Measurements from ENCODE around the gene HBD.
"Not testable (repeated sequence)": the region's sequence is repeated elsewhere in the genome, so short reads cannot be mapped to it uniquely, and the experiment has no call there.

Gene HBD

DNA sequence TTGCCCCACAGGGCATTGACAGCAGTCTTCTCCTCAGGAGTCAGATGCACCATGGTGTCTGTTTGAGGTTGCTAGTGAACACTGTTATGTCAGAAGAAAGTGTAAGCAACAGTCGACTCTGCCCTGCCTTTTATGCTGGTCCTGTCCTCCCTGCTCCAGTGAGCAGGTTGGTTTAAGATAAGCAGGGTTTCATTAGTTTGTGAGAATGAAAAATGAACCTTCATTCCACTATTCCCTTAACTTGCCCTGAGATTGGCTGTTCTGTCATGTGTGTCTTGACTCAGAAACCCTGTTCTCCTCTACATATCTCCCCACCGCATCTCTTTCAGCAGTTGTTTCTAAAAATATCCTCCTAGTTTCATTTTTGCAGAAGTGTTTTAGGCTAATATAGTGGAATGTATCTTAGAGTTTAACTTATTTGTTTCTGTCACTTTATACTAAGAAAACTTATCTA lies at the start of gene HBD:
TSS of gene HBD (minus strand) at position 103 of the 454 bp plus-strand sequence. CDS start at position 53, 50 bp downstream.
- DNase-seq (ENCODE audit: insufficient read length, low spot score) = no peak
- no peak for FAIRE-seq

GRCh38 chr11:5283882-5284281 lies 49.6 kb upstream of the HBD start:
- DNase-seq (ENCODE audit: insufficient read length, low spot score) = no peak

GRCh38 chr11:5283086-5283485 lies 48.8 kb upstream of the HBD start:
- DNase-seq (ENCODE audit: insufficient read length, low spot score) (no peak), FAIRE-seq (no peak)

More at GRCh38 chr11:5283882-5284281, 49.6 kb upstream of the HBD start:
- FAIRE-seq = no peak

GRCh38 chr11:5282628-5283027 lies 48.3 kb upstream of the HBD start:
- DNase-seq (ENCODE audit: insufficient read length, low spot score) (no peak), FAIRE-seq (no peak)

DNA sequence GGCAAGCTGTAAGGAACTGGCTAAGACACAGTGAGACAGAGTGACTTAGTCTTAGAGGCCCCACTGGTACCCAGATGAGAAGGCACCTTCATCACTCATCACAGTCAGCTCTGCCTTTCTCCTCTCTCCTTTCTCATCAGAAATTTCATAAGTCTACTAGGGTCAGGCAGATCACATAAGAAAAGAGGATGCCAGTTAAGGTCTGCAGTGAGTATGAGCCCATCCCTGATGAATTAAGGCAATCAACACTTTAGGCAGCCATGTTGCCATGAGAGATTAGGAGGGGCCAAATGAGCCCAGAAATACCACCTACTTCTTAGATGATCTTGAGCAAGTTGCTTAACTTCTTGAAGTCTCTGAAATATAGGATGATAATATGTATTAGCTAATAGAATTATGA lies 47.3 kb upstream of the HBD start:
- no peak for FAIRE-seq
- DNase-seq (ENCODE audit: insufficient read length, low spot score) = no peak

DNA sequence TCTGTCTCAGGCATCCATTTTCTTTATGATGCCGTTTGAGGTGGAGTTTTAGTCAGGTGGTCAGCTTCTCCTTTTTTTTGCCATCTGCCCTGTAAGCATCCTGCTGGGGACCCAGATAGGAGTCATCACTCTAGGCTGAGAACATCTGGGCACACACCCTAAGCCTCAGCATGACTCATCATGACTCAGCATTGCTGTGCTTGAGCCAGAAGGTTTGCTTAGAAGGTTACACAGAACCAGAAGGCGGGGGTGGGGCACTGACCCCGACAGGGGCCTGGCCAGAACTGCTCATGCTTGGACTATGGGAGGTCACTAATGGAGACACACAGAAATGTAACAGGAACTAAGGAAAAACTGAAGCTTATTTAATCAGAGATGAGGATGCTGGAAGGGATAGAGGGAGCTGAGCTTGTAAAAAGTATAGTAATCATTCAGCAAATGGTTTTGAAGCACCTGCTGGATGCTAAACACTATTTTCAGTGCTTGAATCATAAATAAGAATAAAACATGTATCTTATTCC lies 46.4 kb upstream of the HBD start:
- DNase-seq (ENCODE audit: insufficient read length, low spot score) = peak; percentile 78
- no peak for FAIRE-seq

DNA sequence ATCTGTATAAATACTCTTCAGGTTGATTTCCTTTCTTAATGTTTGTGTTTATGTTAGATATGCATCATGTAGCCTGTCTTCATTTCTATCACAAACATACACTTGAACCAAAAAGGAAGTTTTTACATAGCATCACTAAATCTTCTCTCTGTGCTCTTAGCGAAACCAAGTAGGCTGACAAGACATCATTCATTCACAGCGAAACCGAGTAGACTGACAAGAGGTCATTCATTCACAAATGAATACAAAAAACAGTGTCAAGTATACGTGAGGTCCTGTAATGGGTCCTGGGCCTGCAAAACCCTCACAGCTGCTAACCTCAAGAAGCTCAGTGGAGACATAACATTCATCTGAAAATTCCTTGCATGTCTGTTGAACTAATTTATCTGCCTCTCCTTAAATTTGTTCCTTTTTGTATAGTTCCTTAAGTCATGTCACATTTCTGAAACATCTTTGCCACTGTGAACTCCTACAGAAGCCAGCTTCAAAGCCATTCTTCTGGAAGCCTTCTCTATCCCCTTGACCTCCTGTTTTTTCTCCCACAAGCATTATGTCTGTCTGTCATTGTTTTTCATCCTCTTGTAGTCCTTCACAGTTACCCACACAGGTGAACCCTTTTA lies 45.3 kb upstream of the HBD start:
- no peak for DNase-seq (ENCODE audit: insufficient read length, low spot score)
- no peak for FAIRE-seq

- DNase-seq (ENCODE audit: insufficient read length, low spot score) (no peak), FAIRE-seq (no peak)
These were observed 43.6 kb upstream of the HBD start for GRCh38 chr11:5277807-5278382.

DNA sequence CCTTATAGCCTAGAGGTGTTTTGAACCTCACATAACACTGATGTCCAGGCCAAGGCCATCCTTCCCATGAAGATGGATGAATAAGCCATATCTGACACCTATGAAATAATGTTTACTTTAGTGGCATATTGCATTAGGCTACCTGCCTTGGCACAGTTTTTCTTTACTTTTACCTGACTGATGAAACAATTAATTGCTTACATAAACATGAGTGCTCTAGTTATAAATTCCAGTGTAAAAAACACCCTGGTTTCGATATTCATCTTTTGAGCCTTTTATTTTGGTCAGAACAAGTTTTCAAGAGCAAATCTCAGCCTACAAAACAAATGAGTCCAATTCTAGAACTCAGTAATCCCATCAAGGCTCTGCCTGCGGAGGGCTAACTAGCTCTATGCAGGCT lies 42.4 kb upstream of the HBD start:
- FAIRE-seq = no peak
- DNase-seq (ENCODE audit: insufficient read length, low spot score) = no peak

DNA sequence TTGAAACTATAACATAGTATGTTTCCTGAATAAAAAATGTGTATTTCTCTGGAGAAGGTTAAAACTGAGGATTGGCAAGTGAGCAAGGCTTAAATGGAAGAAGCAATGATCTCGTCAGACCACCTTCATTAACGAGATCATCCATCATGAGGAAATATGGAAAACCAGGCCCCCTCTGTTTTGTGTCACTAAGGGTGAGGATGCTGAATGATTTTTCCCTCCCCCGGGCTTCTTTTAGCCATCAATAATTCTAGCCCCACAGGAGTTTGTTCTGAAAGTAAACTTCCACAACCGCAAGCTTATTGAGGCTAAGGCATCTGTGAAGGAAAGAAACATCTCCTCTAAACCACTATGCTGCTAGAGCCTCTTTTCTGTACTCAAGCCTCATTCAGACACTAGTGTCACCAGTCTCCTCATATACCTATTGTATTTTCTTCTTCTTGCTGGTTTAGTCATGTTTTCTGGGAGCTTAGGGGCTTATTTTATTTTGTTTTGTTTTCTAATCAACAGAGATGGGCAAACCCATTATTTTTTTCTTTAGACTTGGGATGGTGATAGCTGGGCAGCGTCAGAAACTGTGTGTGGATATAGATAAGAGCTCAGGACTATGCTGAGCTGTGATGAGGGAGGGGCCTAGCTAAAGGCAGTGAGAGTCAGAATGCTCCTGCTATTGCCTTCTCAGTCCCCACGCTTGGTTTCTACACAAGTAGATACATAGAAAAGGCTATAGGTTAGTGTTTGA lies 41.3 kb upstream of the HBD start:
- FAIRE-seq = no peak

GRCh38 chr11:5274395-5274794 lies 40.1 kb upstream of the HBD start:
- peak; percentile 54 for FAIRE-seq
- DNase-seq (ENCODE audit: insufficient read length, low spot score) = no peak

More for the DNA sequence above, 41.3 kb upstream of the HBD start:
- DNase-seq (ENCODE audit: insufficient read length, low spot score) = no peak

DNA sequence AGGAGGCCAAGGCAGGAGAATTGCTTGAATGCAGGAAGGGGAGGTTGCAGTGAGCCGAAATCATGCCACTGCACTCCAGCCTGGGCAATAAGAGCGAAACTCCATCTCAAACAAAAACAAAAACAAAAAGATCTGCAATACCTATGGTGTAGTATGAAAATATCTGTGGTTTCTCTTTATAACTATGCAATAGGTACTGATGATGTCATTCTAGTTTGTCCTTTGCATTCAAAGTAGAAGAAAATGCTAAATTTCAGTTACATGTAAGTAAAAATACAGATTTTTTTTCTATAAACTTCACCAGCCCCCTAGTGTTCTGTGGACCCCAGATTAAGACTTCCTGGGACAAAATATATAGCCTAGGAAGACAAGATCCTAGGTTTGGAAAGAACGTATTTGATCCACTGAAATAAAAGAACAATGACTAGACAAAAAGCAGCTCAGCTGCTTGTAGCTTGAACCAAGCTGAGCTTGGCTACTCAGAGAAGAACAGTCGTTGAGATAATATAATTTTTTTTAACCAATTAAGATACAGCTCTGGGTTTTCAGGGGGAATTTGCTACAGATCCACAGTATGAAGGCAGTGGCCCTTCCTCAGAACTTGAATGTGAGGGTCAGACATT lies 38.2 kb upstream of the HBD start:
- FAIRE-seq = no peak
- DNase-seq (ENCODE audit: insufficient read length, low spot score) = no peak

DNA sequence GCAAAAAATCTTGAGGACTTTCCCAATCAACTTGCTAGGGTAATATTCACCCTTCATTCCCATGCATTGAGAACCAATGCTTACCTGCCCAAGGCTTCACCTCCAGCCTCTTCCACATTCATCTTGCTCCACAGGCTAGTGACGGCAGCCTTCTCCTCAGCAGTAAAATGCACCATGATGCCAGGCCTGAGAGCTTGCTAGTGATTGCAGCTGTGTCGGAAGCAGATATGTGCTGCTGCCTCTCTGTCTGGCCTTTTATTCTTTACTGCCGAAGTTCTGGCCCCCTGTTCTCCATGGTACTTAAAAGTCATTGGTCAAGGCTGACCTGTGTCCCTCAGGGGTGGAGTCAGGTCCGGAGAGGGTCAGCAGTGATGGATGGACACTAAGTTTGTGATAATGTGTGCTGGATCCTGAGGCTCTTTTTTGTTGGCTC lies 35.4 kb upstream of the HBD start, which contains the start of gene HBE1:
TSS of gene HBE1 (minus strand) at position 231 of the 433 bp plus-strand sequence. CDS start at position 176, 55 bp downstream.
- DNase-seq (ENCODE audit: insufficient read length, low spot score) (no peak), FAIRE-seq (no peak)

DNA sequence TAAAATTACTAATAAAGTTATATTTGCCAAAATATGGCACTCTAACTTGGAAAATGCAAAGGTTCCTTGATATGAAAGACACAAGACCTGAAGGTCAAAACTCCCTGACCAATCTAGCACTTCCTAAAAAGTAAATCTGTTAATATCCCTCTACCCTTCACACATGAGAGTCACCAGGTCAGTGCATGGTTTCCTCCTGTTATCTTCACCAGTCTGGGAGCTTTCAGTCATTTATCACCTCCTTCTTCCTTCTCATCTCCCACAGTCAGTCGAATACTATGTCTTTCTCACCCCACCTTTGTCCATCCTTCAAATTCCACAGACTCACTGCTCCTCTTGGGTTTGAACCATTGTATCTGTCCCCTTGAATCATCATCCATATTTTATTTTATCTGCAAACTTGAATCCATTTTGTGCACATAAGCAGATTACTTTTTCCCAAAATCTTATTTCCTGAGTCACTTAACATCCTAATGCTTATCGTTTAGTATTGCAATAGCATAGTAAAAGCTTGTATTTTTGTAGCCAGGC lies 32.8 kb upstream of the HBD start:
- FAIRE-seq (no peak), DNase-seq (ENCODE audit: insufficient read length, low spot score) (no peak)

- DNase-seq (ENCODE audit: insufficient read length, low spot score) (no peak), FAIRE-seq (no peak)
These were observed 32.3 kb upstream of the HBD start for GRCh38 chr11:5266609-5267008.

- DNase-seq (ENCODE audit: insufficient read length, low spot score) (no peak), FAIRE-seq (no peak)
These were observed 31.5 kb upstream of the HBD start for GRCh38 chr11:5265832-5266231.

- DNase-seq (ENCODE audit: insufficient read length, low spot score) (no peak), FAIRE-seq (no peak)
These were observed 24.4 kb upstream of the HBD start for GRCh38 chr11:5258543-5259262.

DNA sequence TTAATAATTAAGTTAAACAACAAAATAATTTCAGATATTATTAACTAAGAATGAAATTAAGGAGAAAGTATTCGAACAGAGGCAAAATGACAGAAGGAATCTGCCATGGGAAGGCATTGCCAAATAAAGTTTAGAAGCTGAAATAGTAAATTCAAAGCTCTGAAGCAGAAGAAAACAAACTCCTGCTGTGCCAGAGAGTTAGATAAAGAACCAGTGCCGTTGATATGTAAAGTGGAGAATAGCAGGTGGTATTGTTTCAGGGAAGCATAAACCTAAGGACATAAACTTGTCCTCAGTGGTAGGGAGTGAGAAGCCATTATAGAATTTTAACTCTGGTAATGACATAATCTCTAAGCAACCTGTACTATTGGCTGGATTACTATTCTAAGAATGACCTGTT lies 23.0 kb upstream of the HBD start:
- DNase-seq (ENCODE audit: insufficient read length, low spot score) = no peak
- FAIRE-seq = no peak

DNA sequence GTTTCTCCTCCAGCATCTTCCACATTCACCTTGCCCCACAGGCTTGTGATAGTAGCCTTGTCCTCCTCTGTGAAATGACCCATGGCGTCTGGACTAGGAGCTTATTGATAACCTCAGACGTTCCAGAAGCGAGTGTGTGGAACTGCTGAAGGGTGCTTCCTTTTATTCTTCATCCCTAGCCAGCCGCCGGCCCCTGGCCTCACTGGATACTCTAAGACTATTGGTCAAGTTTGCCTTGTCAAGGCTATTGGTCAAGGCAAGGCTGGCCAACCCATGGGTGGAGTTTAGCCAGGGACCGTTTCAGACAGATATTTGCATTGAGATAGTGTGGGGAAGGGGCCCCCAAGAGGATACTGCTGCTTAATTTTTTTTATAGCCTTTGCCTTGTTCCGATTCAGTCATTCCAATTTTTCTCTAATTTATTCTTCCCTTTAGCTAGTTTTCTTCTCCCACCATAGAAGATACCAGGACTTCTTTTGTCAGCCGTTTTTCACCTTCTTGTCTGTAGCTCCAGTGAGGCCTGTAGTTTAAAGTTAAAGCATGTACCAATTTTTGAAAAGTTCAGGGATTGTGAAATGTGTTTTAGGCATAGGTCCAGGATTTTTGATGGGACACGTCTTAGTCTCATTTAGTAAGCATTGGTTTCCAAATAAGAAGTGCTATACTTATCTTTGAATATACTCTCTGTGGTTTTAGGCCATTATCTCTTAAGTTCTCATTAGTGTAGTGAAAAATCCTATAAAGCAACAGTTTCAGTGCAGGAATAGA lies 20.5 kb upstream of the HBD start, which contains the start of gene HBG2:
TSS of gene HBG2 (minus strand) at position 136 of the 768 bp plus-strand sequence. CDS start at position 83, 53 bp downstream.
- FAIRE-seq; DNase-seq (ENCODE audit: insufficient read length, low spot score): not testable (repeated sequence)
